Sigmoid colon (tissue), 7 donors: ENCODE data around the gene MRPL37. TPM values are rescaled to one million over a fixed set of nuclear protein-coding genes. Genes with fewer than 3 reads are reported as not detected.

Experiments
- DNase-seq: peaks from one replicate; pipeline ENCODE4 v3.0.0-alpha.2; 2019
- H3K27ac ChIP-seq, 4 donors: fragments of 200-600 bp; sonication (generic); one replicate each; pipeline ENCODE4 v1.5.1; 2016 to 2019; ENCODE audit warnings: mild to moderate bottlenecking in 1 of 4
- H3K27me3 ChIP-seq, 3 donors: fragments of 200-600 bp; sonication (generic); one replicate each; pipeline ENCODE4 v1.5.1; 2019; ENCODE audit warnings: mild to moderate bottlenecking in 1 of 3
- H3K36me3 ChIP-seq, 4 donors: fragments of 200-600 bp; sonication (generic); one replicate each; pipeline ENCODE4 v1.5.1; 2016 to 2019
- H3K4me1 ChIP-seq, 4 donors: fragments of 200-600 bp; sonication (generic); one replicate each; pipeline ENCODE4 v1.5.1; 2017 to 2019
- H3K4me3 ChIP-seq, 4 donors: fragments of 200-600 bp; sonication (generic); one replicate each; pipeline ENCODE4 v1.5.1; 2017 to 2019; ENCODE audit warnings: mild to moderate bottlenecking in 2 of 4, moderate library complexity in 1 of 4
- H3K9me3 ChIP-seq, 4 donors: fragments of 200-600 bp in 3 of 4; sonication (generic) in 3 of 4; one replicate each; pipeline versions ENCODE4 v1.5.1 to v1.6.1; 2013 to 2019
- CTCF ChIP-seq, 4 experiments: fragments of 450-650 bp in 3 of 4; fragments of 200-600 bp in 1 of 4; IDR thresholded peaks; one replicate each; pipeline ENCODE4 v1.5.1; 2016 to 2019; ENCODE audit warnings: antibody characterized with exemption in 4 of 4, mild to moderate bottlenecking in 3 of 4, moderate library complexity in 2 of 4
- EP300 ChIP-seq, 4 donors: sonication (generic); formaldehyde crosslinking; IDR thresholded peaks; one replicate each; pipeline ENCODE4 v1.6.1; 2017; ENCODE audit warnings: antibody characterized with exemption in 4 of 4
- POLR2A ChIP-seq, 2 donors: fragments of 450-650 bp; IDR thresholded peaks; one replicate each; pipeline ENCODE4 v1.6.1; 2016; ENCODE audit warnings: antibody characterized with exemption in 2 of 2, mild to moderate bottlenecking in 2 of 2, moderate library complexity in 2 of 2
- POLR2AphosphoS5 ChIP-seq, 4 donors: sonication (generic); formaldehyde crosslinking; IDR thresholded peaks; one replicate each; pipeline ENCODE4 v1.6.1; 2017; ENCODE audit warnings: antibody characterized with exemption in 4 of 4
- WGBS, 2 donors: extraction: QIAGEN DNeasy Blood & Tissue Kit; methylation state at CpG; one replicate each; pipeline ENCODE4 v1.1.7; 2013; 5-methylcytosine and 5-hydroxymethylcytosine counted together
- intact Hi-C: fragments of 100-400 bp; cut with DNase I; formaldehyde crosslinking; loops from one replicate; pipeline ENCODE4 v1.15.1; 2023
- polyA plus RNA-seq, 3 donors: library from polyadenylated mRNA; stranded (reverse); fragments of 200-250 nt; gene quantifications; one replicate each; pipeline ENCODE4 v1.2.3, GENCODE V29; 2013
- total RNA-seq, 4 donors: library from RNA; depleted of rRNA; stranded (reverse); fragments of >200 nt; gene quantifications; one replicate each; pipeline ENCODE4 v1.1.0, GENCODE V29; 2016
- donor health status: healthy with polysubstance abuse.
- donor health status: Bipolar disorder and iron deficiency.
- donor health status: healthy.

Gene MRPL37
- total and polyA plus RNA-seq, 7 donors, result 40.7 to 80.2 (median 59.2) TPM

DNA sequence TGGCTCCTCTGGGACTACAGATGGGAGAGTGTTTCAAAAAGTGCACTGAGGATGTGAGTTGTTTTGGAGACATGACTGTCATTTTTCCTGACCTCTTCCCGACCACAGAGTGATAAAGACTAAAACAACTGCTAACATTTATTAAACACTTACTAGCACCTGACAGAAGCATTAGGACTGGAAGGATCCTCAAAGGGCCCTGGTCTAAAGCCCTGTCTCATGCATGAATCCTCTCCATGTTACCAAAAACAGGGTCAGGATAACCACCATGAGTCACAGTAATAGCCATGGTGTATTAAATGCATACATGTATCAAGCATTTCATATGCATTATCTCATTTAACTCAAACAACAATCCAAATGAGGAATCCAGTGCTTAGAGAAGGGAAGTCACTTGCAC is 11.7 kb upstream of the MRPL37 start:
- peaks cover 0 to 51% (median 6%) of the 10 kb centered on the region in 4 donors for H3K36me3 ChIP-seq
- intact Hi-C loops, result no loop called here

DNA sequence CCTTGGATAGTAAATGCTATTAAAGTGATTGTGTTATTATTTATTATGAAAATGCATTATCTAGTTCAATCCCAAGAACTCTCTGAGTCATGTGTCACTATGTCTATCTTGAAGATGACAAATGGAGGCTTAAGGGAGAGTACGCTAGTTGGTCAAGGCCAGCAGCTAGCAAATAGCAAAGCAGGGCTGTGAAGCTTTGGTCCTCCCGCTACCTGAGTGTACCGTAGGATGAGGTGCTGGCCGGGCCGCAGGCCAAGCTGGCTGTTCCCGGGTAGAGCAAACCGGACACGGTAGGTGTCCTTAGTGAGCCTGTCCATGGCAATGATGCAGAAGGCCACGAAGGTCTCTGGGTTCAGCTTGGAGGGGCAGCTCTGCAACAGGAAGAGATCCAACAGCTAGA is 9.4 kb upstream of the MRPL37 start:
- Histone ChIP-seq H3K9me3 (no peaks in the 10 kb centered on the region), H3K4me1 (no peaks in the 10 kb centered on the region), H3K27me3 (no peaks in the 10 kb centered on the region), H3K36me3 (peaks cover 7 to 71% (median 11%) of the 10 kb centered on the region in 4 donors), H3K4me3 (no peak overlapping the region), H3K27ac (no peak overlapping the region)
- 95 to 96% methylated on average over 9 of the region's 9 CpGs for WGBS, 2 donors
- no peak for TF ChIP-seq EP300 (IDR thresholded peaks at IDR 0.05)
- no peak for TF ChIP-seq POLR2AphosphoS5 (IDR thresholded peaks at IDR 0.05)
- no peak for TF ChIP-seq CTCF (IDR thresholded peaks at IDR 0.05)
- TF ChIP-seq POLR2A (IDR thresholded peaks at IDR 0.05), result no peak
- no peak for DNase-seq
- intact Hi-C loops, result no loop called here

More for the DNA sequence above, 11.7 kb upstream of the MRPL37 start:
- Histone ChIP-seq H3K27me3 (no peaks in the 10 kb centered on the region), H3K4me3 (no peak overlapping the region), H3K4me1 (no peaks in the 10 kb centered on the region), H3K27ac (no peak overlapping the region), H3K9me3 (no peaks in the 10 kb centered on the region)
- DNase-seq, result no peak
- 95 to 98% methylated on average over 1 of the region's 1 CpG for WGBS, 2 donors
- TF ChIP-seq EP300 (IDR thresholded peaks at IDR 0.05) (no peak), CTCF (IDR thresholded peaks at IDR 0.05) (no peak), POLR2A (IDR thresholded peaks at IDR 0.05) (no peak), POLR2AphosphoS5 (IDR thresholded peaks at IDR 0.05) (no peak)

- TF ChIP-seq POLR2AphosphoS5 (IDR thresholded peaks at IDR 0.05) (no peak), CTCF (IDR thresholded peaks at IDR 0.05) (no peak), EP300 (IDR thresholded peaks at IDR 0.05) (no peak), POLR2A (IDR thresholded peaks at IDR 0.05) (no peak)
- intact Hi-C loops, result no loop called here
- peaks cover 8 to 77% (median 15%) of the 10 kb centered on the region in 4 donors for H3K36me3 ChIP-seq
- 92 to 95% methylated on average over 1 of the region's 1 CpG for WGBS, 2 donors
- no peak overlapping the region for H3K27ac ChIP-seq
- H3K9me3 ChIP-seq, result no peaks in the 10 kb centered on the region
- no peaks in the 10 kb centered on the region for H3K4me1 ChIP-seq
- no peaks in the 10 kb centered on the region for H3K27me3 ChIP-seq
- DNase-seq, result no peak
- H3K4me3 ChIP-seq, result no peak overlapping the region
Measured at GRCh38 chr1:54191525-54191924, 8.4 kb upstream of the MRPL37 start.

- no peaks in the 10 kb centered on the region for H3K4me1 ChIP-seq
- 92 to 97% methylated on average over 5 of the region's 5 CpGs for WGBS, 2 donors
- TF ChIP-seq POLR2AphosphoS5 (IDR thresholded peaks at IDR 0.05), result no peak
- no peak for TF ChIP-seq CTCF (IDR thresholded peaks at IDR 0.05)
- TF ChIP-seq EP300 (IDR thresholded peaks at IDR 0.05), result no peak
- TF ChIP-seq POLR2A (IDR thresholded peaks at IDR 0.05), result no peak
- no peak for DNase-seq
- no peaks in the 10 kb centered on the region for H3K27me3 ChIP-seq
- intact Hi-C loops, result no loop called here
- no peak overlapping the region for H3K27ac ChIP-seq
- H3K4me3 ChIP-seq, result no peak overlapping the region
- H3K9me3 ChIP-seq, result no peaks in the 10 kb centered on the region
- H3K36me3 ChIP-seq, result peaks cover 8 to 64% (median 15%) of the 10 kb centered on the region in 4 donors
Measured at GRCh38 chr1:54193453-54193852, 6.5 kb upstream of the MRPL37 start.

DNA sequence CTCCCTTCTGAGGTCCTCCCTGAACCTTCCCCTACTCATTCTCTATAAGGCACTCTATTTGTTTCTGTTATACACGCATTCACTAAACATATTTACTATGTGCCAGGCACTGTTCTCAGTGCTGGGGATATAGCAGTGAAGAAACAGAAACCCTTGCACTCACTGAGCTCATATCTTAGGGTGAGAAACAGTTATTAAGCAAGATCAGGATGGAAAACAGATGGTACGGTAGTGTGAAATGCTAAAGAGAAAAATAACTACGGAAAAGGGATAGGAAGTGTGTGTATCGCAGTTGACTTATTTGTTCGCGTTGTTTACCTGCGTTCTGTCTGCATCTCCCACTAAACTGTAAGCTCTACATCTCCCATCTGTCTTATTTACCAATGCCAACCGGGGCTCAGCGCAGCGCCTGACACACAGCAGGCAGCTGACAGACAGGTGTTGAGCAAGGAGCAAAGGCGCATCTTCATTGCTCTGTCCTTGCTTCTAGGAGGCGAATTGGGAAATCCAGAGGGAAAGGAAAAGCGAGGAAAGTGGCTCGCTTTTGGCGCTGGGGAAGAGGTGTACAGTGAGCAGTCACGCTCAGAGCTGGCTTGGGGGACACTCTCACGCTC is 709 bp upstream of the MRPL37 start:
- Histone ChIP-seq H3K36me3 (peaks cover 0 to 25% (median 13%) of the 10 kb centered on the region in 4 donors), H3K27me3 (no peaks in the 10 kb centered on the region), H3K27ac (peak overlapping the region; percentile 80 to 87 (median 81)), H3K9me3 (no peaks in the 10 kb centered on the region), H3K4me3 (peak overlapping the region; percentile 63 to 96 (median 84)), H3K4me1 (peaks cover 0 to 36% (median 23%) of the 10 kb centered on the region in 4 donors)
- no peak for TF ChIP-seq EP300 (IDR thresholded peaks at IDR 0.05)
- TF ChIP-seq POLR2AphosphoS5 (IDR thresholded peaks at IDR 0.05), result no peak
- no peak for TF ChIP-seq POLR2A (IDR thresholded peaks at IDR 0.05)
- TF ChIP-seq CTCF (IDR thresholded peaks at IDR 0.05), result no peak
- intact Hi-C loops, result no loop called here
- DNase-seq, result no peak
- WGBS, 2 donors, result 3 to 16% methylated on average over 17 of the region's 17 CpGs
